Activated CD4-positive, CD25-positive, alpha-beta regulatory T cell treated with anti-CD3 and anti-CD28 coated beads, Interleukin-2, amount 50 U/mL, for 24 hours (primary cell): ENCODE results near the gene APLNR.

Source experiments
- ATAC-seq, 2 donors: fragments of 150-1000 bp; cut with Tn5 transposase; one replicate each; pipeline ENCODE4 v1.10.0; 2021; ENCODE audit warnings: mild to moderate bottlenecking in 1 of 2, moderate library complexity in 1 of 2

The APLNR gene

DNA sequence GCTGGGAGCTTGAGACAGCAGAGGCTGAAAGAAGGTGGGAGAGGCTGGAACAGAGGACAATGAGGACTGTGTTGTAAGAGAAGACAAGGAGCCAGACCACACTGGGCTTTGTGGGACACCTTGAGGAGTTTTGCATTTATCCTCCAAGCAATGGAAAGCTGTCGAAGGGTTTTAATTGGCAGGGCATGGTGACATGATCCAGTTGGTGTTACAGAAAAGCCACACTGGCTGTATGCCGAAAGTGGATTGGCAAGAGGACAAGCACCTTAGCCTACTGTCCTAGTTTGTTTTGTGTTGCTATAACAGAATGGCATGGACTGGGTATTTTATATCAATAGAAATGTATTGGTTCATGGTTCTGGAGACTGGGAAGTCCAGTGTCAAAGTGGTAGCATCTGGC is 14.0 kb upstream of the APLNR start:
- no peak for ATAC-seq

DNA sequence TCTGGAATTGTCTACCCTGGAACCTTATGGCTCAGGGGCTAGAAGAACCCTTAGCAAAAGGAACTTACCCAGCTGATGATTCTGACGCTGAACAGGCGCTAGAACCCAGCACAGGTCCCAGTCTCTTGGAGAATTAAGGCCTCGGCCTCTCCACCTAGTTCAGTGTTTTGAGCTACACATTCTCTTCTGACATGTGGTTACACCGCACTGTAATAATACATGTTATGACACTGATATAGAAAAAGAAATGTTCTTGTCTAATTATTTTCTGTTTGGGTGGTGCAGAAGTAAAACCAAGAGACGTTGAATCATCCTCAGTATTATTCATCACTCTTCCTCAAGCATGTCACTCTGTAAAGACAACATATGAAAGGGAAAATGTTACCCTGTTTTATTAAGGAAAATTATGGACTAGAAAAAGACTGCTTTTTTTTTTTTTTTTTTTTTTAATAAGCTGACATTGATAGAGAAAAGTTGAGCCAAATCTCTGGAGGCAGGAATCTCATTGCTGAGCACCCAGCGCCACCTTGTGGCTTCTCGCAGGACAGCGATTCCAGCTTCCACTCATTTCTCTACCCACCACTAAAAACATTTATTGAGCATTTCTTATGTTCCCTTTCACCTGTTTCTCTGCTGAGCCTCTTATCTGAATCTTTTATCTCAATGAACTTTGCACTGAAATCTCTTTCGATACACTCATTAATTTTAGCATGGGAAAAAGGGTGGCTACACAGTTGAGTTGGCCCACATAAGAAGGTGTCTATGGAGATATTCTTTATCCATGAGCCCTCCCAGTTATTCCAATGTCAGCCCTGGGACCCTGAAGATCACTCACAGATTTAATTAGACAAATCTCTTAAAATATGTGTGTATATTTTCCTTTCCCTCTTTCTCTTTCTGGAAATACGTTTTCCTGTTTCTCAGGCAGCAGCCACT is 12.6 kb upstream of the APLNR start:
- ATAC-seq, result peak; percentile 84 to 89

DNA sequence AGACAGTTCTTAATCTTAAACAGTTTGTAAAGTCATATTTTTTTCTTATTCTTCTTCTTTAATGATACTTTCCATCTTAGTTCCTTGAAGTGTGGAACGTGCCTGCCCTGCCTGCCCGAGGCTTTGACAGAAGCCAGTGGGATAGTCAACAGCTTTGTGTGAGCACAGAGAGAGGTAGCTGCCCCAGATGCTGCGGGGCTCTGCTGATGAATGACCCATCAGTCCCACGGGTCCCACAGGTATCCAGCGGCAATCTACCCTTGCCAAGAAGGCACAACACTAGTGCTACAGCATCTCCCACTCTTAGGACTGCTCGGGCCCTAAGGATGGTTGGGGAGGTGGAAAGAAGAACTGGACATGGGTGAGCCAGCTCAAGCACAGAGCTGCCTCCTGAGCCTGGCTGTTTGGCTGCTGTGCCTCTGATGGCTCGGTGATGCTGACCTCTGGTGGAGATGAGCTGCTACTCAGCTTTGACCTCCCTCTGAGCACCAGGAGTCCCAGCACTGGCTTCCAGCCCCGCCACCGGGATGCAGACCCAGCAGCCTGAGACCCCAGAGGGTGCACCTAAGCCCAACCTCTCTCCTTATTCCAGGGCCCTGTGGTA is 11.8 kb upstream of the APLNR start:
- ATAC-seq, result peak; percentile 21 to 26

DNA sequence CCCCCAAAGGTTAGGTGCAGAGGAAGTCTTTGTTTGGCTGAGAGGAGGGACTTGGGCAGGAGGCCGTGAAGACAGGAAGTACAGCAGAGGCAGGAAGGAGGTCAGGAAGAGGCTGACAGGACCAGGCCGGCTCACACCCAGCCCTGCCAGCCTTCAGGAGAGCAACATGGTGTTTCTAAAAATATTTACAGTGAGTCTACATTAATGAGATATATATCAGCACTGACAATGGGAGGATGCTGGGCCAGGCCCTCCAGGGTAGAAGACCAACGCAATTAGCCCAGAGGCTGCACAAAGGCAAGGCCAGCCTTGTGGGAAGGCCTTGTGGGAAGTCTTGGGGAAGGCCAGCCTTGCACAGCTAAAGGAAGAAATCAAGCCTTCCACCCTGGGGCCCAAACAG is 7.9 kb upstream of the APLNR start:
- ATAC-seq, result no peak

DNA sequence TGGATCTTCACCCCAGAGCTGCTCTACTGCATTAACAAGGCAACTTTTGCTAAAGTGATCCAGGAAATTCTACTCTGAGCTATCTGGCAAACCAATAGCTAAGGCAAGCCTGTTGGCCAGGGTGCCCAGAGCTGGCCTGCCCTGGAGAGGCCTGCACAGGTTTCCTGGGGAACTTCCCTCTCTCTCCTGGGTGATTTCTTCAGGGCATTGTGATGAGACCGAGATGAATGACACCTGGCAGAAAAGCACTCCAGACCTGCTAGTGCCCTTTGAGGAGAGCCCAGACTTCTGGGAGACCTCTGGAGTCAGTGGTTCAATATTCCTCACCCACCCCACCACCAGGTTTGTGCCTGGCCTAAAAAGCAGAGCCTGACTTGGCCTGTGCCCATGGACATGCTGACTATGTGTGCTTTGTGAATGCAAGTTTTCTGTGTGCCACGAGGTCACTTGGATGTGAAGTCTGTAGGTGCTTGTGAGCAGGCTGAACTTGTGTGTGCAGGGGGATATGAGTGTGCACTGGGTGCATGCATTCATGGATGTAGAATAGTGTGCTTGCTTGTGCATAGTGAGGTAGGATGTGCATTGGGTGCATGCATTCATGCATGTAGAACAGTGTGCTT is 4.4 kb upstream of the APLNR start:
- no peak for ATAC-seq

DNA sequence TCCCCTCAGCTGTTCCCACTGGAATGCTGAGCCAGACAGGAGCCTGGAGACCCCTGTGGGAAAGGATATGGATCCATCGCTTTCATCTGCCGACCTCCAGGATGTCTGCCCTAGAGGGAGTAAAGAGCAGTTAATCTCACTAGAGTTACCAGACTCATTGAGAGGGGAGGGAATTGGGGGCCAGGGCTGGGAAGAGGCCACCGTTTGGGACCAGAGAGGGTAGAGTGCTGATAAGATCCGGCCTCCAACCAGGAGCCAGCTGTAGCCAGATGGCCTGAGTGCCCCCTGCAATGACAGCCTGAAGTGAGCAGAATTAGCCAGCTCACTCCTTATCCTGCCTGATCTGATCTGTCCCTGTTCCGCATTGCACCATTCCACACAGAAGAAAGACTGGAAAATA is 3.7 kb upstream of the APLNR start:
- ATAC-seq, result no peak

DNA sequence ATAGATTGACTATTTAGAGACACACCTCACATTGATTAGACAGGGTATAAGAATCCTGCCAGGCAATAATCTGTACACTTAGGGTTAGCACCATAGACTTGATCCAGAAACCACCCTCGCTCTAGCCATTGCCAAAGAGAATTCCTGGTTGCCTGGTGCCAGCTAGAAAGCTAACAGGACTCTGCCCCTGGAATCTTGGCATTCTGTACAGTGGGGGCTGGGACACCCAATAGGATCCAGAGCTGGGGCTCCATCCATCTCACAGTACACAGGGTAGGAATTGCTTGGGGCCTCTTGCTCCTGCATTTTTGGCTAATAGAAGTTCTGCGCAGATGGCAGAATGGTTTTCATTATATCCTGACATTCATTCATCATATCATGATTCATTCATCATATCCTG is 3.0 kb upstream of the APLNR start:
- no peak for ATAC-seq

DNA sequence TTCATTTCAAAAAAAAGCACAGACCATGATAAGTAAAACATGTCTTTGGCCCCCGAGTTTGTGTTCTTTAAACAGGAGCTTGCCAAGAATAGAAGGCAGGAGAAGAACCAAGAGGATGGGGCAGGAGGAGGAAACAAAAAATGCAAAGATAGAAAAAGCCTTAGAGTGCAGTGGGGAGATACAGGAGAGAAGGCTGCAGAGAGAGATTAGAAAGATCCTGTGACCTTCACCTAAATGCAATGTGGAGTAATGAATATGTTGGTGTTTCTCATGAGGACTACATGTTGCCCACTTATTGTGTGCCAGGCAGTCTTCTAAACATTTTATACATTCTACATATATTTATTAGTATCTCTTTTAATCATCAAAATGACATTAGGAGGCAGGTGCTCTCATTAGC is 2.3 kb upstream of the APLNR start:
- no peak for ATAC-seq

DNA sequence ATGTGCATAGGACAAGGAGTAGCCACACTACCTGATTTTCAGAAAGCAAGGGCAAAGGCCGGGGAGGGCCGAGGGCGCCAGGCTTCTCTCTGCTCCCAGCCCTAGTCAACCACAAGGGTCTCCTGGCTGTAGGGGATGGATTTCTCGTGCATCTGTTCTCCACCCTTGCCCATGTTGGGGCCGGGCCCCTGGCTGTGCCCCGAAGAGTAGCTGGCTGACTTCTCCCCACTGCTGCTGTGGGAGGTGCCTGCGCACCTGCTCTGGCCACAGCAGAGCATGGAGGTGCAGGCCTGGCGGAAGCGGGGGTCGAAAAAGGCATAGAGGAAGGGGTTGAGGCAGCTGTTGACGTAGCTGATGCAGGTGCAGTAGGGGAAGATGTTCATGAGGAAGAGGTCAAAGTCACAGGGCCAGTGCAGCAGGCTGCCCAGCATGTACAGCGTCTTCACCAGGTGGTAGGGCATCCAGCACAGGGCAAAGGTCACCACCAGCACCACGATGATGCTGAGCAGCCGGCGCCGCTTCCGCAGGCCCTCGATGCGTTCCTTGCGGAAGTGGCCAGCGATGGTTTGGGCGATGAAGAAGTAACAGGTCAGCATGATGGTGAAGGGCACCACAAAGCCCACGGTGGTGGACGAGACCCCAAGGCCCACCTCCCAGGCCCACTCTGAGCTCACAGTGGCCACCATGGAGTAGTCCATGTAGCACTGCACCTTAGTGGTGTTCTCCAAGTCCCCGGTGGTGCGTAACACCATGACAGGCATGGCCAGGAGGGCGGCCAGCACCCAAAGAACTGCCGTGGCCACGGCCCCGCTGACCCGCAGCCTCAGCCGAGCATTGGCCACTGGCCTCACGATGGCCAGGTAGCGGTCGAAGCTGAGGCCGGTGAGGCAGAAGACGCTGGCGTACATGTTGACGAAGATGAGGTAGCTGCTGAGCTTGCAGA is 1.0 kb downstream of the APLNR start:
- no peak for ATAC-seq

DNA sequence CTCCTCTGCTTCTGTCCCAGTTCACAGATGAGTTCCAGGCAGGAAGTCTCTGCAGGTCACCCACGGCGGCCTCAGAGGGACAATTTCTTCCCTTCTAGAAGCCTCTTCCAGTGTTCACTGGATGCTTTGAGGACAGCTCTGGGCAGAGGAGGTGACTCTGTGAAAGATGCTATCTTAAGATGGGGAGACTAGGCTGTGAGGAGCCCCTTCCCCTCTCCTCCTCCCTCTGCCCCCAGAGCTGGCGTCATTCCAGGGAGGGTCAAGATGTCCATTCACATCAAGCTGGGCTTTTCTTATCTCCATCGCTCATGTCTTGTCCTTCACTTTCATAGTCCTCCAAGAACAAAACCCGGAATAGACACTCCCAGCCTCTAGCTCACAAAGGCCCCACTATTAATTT is 3.3 kb downstream of the APLNR start:
- no peak for ATAC-seq

DNA sequence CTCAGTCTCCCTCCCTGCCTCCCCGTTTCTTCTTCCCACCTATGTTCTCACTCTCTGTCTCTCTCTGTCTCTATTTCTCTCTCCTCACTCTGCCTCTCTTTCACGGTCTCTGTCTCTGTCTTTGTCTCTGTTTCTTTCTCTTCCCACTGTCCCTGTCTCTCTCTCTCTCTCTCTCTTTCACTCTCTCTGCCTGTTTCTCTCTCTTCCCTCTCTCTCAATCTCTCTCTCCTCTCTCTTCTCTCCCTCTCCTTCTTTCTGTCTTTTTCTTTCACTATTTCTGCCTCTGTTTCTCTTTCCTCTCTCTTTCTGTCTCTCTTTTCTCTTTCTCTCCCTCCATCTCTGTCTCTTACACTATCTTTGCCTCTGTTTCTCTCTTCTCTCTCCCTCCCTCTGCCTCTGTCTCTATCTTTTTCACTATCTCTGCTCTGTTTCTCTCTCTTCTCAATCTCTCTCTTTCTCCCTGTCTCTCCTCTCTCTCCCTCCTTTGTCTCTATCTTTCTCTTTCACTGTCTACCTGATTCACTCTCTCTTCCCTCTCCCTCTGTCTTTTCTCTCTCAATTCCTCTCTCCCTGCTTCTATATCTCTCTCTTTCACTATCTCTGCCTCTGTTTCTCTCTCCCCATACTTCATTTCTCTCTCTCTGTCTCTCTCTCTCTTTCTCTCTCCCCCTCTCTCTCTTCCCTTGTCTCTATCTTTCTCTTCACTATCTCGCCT is 5.4 kb downstream of the APLNR start:
- ATAC-seq, result no peak

DNA sequence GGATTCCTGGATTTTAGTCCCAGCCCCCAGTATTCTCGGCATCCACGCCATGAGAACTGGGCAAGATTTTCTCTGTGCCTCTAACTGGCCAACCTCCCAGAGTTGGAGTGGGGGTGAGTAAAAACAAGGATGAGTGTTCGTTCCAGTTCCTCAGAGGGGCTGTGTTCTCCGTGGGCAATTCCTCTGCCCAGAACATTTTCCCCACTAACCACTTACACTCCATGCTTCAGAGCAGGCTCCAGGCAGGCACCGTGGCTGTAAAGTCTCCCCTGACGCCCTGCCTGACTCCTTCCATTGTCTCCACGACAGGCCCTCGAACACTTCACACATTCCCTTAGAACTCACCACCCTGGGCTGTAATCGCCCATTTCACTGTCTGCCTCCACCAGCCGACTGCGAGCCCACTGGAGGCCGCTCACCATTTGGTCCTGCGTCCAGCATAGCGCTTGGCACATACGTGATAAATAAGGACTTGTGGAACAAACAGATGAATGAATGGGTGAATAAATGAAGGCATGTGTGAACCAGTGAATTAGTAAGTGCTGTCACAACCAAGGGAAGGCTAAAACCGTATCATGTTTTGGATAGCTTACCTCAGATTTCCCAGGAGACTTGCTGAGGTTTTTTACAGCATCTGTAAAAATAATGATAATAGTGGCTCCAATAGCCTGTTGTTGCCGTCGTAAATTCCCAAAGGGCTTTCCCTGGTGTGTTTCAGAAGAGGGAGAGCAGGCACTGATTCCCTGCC is 6.1 kb downstream of the APLNR start:
- ATAC-seq, result no peak

DNA sequence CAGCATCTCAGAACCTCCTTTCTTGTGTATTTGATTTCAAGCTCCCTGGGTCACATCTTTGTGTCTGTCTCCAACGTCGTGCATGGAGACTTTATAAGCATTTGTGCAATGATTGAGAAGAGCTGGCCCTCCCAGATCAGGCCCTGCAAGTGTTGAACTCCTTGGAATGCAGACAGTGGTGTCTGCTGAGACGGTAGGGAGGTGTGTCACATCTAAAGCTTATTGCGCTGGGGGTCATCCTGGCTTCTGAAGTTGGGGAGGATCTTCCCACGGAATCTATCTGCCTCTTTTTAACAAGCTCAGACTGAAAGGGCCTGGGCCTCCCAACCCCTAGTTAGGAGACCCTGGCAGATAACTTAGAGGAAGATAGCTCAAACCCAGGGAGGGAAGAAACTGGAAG is 6.7 kb downstream of the APLNR start:
- ATAC-seq, result no peak

DNA sequence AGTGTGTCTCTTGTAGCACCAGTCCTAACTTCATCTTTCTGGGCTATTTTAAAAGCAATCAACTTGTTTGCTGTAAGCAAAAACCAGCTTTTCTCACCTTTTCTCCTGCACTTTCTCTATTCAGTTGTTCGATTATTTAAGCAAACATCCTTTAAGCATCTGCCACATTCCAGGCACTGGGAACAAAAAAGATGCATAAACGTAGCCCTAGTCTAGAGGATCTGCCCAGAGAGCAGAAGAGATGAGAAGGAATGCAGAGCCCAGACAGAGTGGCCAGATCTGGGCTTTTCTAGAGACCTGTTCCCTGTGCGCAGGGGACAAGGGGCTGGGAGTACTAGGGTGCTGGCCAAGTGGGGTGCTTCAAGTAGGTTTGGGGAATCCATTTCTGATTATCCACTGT is 8.4 kb downstream of the APLNR start:
- ATAC-seq, result no peak

DNA sequence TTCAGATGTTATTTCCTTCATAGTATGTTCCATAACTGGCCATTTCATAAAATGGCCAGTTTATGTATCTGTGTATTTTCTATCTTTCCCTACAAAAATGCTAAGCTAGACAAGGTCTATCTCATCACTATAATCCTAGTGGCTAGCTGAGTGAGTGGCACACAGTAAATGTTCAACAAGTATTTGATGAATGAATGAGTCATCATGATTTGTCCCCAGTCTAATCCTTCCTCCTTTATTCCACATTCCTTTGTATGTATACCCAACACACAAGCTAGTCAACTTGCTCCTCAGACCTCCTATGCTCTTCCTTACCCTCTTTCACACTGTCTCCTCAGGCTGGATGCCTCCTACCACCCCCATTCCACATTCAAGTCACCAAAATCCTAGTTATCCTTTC is 12.5 kb downstream of the APLNR start:
- no peak for ATAC-seq

DNA sequence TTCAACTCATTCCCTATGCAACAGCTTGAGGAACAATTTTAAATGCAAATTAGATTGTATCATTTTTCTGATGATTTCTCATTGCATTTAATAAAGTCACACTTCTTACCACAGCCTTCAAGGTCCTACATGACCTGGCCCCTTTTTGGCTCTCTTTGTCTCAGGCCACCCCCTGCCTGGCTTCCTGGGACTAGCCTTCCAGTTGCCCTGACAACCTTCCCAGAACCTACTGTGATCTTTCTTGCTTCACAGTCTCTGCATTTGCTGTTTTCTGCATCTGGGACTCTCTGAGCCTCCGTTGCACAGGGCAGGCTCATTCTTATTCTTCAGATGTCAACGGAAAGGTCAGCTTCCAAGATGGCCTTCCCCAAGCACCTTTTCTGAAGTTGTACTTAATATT is 12.9 kb downstream of the APLNR start:
- ATAC-seq, result no peak

DNA sequence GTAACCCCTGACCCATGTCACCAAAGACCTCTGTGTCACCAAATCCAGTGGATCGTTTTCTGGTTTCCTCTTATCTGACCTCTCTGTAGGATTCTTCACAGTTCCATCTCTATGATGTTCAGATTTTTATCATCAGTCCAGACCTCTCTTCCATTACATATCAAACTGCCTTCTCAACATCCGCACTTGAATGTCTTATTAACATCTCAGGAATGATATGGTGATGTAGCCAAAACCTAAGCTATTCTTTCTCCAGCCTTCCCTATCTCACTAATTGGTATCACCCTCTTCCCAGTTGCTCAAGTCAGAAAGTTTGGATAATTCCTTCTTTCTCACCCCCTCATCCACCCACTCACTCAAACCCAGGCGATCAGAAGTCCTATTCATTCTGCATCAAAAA is 13.4 kb downstream of the APLNR start:
- ATAC-seq, result no peak

DNA sequence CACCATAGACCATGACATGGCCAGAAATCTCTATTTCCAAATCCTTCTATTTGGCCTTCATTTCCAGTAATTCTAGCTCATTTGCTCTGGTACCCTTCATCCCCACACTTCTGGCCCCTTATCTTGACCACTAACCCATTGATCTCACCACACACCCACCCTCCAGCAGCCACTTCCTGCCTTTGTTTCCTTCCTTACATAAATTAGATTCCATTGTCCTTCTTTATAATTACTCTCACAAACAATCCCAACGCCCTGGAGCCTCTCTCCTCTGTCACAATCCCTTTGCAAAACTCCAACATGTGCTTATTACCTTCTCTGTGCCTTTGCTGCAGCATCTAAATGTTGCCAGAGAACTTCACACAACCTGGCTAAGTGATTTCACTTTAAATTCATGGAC is 14.8 kb downstream of the APLNR start:
- no peak for ATAC-seq

DNA sequence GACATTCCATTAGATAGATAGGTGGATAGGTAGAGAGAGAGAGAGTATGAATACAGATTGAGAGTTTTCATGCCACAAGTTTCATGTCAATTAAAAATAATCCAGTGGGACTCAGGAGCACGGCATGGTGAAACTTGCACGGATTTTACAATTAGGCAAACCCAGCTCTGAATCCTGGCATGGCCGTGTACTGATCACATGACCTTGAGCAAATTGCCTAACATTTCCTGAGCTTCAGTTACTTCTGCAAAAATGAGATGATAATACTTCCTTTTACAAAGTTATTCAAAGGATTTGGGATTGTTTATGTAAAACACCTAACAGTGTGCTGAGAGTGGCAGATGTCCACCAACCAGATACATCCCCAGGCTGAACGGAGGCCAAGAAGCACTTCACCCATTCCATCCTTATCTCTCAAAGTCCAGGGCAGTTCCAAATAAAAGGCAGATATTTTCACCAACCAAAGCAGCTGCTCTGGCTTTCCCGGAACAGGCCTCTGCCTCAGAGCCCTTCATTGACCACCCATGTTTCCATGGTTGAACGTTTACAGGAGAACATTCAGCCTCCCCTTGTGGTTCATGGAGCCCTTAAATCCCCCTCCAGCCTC is 17.9 kb downstream of the APLNR start:
- no peak for ATAC-seq

DNA sequence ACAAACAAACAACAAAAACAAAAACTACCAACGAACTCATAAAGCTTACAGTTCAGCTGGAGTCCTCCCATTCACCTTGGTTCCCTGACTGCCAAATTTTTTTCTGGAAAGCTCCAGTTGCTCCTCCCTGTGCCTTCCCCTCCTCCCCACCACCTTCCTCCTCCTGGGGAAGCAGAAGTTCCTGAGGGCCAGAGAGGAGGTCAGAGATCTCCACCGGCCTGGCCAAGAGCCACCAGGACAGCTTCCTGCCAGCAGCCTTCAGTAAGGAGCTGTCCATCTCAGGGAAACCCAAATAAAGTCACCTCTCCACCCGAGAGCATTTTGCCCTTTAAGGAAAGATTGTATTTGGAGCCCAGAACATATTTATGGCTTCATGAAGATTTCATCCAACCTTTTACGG is 20.0 kb downstream of the APLNR start:
- no peak for ATAC-seq

DNA sequence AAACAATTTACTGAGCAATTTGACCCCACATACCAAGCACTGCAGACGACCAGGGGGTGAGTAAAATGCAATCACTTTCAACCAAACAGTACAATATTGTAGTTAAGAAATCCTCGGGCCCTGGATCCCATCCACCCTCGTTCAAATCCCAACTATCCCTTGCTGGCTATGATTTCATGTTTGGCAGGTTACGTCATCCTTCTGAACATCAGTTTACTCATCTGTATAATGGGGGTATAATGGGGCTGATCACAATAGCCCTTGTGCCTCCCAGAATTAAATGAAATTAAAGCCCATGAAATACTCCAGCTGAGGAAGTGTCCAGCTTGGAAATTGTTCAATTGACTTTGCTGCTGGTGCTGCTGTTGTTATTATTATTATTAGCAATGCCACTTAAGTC is 20.6 kb downstream of the APLNR start:
- ATAC-seq, result no peak
